ENCODE results near the gene ECT2L.

DNA sequence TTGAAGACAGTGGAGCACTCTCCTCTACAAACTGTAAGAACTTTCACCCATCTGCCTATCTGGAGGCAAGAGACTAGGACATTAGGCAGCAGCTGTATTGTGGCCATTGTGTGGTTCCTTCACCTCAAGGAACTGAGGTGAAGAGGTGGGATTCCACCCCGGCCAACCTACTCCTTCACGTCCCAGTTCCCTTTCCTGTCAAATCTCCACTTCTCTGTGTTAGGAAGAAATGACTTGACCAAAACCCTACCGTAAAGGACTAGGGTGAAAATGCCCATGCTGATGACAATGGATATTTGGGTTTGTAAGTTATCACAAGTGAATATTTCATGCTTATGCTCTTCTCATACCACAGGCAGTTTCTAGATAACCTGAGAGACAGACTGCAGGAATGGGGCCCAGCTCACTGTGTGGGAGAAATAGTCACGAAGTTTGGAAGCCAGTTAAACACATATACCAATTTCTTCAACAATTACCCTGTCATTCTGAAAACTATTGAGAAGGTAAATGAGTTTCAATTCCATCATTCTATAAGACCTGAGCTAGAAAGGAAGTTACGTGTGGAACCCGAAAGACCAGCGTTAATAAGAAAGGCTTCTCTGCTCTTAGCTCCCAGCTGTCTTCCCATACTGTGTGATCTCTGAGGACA, 86.6 kb downstream of the ECT2L start:
- TF ChIP-seq, protein P1, sequence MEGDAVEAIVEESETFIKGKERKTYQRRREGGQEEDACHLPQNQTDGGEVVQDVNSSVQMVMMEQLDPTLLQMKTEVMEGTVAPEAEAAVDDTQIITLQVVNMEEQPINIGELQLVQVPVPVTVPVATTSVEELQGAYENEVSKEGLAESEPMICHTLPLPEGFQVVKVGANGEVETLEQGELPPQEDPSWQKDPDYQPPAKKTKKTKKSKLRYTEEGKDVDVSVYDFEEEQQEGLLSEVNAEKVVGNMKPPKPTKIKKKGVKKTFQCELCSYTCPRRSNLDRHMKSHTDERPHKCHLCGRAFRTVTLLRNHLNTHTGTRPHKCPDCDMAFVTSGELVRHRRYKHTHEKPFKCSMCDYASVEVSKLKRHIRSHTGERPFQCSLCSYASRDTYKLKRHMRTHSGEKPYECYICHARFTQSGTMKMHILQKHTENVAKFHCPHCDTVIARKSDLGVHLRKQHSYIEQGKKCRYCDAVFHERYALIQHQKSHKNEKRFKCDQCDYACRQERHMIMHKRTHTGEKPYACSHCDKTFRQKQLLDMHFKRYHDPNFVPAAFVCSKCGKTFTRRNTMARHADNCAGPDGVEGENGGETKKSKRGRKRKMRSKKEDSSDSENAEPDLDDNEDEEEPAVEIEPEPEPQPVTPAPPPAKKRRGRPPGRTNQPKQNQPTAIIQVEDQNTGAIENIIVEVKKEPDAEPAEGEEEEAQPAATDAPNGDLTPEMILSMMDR (conservative IDR thresholded peaks at IDR 0.05; ENCODE audit: low read depth in 2 of 2) = no peak
- TF ChIP-seq EZH2 (IDR thresholded peaks at IDR 0.05; ENCODE audit: low read depth, unreplicated experiment) (no peak), ZNF114 (CRISPR knock-in tag; IDR thresholded peaks at IDR 0.05) (no peak), EZH2phosphoT487 (IDR thresholded peaks at IDR 0.05; ENCODE audit: unreplicated experiment) (no peak), JUNB (IDR thresholded peaks at IDR 0.05; ENCODE audit: unreplicated experiment) (no peak)
